IPS-18c (cell line): ENCODE data around the gene BBS9.

Experiments
- H3K4me3 ChIP-seq: 2 replicates; pipeline ENCODE4 v1.7.0; 2013; ENCODE audit warnings: low read depth, mild to moderate bottlenecking, low read length, moderate library complexity; ENCODE audit not compliant: insufficient read depth
- H3K9me3 ChIP-seq: one replicate; pipeline ENCODE4 v1.6.1; 2013; ENCODE audit warnings: mild to moderate bottlenecking, low read length, moderate library complexity; ENCODE audit not compliant: control insufficient read depth, insufficient read depth

BBS9 gene

DNA sequence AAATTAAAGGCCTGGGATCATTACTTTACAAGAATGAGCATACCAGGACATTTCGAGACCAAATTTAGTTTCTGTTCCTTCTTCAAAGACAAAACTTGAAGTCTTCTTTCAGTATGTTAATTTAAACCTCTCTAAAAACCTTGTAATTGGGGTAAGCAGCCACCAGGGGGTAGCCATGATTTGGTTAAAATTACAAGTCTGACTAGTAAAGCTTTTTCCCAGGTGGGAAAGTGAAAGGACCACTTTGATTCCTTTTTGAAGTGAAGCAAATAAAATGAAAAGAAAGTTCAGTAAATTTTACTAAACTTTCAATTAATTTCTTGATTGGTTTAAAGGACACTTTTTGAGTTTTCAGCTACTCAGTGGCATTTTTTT, 294.3 kb downstream of the BBS9 start:
- Histone ChIP-seq H3K4me3 (no peak overlapping the region), H3K9me3 (no peaks in the 10 kb centered on the region)

DNA sequence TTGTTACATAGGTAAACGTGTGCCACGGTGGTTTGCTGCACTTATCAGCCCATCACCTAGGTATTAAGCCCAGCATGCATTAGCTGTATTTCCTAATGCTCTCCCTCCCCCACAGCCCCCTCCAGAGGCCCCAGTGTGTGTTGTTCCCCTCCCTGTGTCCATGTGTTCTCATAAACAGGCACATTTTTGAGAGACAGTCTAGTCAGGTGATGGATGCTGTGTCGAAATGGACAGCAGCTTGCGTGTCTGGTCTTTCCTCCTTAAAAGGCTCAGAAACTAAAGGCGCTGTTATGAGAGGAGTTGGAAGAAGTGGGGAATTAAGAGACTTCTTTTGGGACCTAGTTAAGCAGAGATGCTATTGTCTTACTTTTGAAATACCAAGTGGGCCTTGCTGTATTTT, 296.0 kb downstream of the BBS9 start:
- Histone ChIP-seq H3K9me3 (no peaks in the 10 kb centered on the region), H3K4me3 (no peak overlapping the region)

DNA sequence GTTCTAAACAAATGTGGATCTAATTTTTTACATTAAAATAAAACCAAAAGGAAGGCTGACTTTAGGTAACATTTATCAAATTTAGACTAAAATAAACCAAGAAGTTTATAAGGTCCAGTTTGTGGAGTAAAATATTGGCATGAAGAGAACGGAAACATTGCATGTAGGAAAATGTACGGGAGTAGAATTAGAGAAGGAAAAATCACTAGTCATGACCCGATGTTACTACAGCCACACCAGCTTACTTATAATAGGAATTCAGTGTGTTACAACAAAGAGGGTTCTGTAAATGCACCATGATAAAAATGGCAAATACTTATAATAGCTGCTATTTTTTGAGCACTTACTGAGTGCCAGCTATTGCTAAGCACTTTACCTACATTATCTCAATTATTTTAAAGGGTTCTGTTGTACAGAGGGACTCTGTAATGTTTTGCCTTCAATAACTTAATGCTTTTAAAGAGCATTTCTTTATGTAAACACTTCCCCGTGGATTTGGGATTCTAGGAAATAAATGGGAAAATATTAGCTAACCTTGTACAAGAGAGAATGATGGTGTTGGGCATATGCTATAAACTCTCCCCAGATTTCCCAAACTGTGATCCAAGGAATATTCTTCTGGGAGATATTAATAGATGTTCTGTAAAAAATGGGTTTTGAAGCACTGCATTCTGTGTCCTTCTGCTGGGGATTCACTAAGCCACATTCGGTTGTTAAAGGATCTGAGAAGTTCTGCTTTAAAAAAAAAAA, 296.7 kb downstream of the BBS9 start:
- H3K9me3 ChIP-seq = no peaks in the 10 kb centered on the region
- no peak overlapping the region for H3K4me3 ChIP-seq

DNA sequence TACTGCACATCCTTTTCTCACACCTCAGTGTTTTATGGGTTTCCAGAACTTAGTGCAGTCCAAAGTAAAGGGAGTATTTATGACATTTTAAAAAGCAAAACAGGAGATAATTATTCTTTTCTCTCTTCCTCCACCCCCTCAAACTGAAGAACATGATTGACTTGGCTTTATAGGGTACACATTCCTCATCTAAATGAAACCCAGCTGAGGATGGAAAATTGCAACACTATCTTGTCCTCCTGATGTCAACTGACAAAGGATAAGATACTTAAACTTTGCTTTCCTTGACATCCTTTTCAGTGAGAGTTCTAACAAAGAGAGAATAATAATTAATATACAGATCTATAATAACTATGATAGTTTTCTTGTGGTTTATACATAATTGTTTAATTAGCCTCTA, 299.1 kb downstream of the BBS9 start:
- H3K9me3 ChIP-seq = no peaks in the 10 kb centered on the region
- no peak overlapping the region for H3K4me3 ChIP-seq

DNA sequence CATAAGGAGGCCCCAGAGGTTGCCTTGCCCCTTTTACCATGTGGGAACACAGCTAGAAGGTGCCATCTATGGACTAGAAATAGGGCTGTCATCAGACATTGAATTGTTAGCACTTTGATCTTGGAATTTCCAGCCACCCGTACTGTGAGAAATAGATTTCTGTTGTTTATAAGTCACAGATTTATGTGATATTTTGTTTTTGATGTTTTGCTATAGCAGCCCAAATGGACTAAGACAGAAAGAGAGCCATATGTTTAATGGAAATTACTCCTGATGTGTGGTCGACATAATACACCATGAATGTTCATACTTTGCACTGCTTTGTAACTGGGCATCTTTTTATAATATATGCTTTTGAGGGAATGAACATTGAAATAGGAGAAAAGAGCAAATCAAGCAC, 302.2 kb downstream of the BBS9 start:
- no peaks in the 10 kb centered on the region for H3K9me3 ChIP-seq
- H3K4me3 ChIP-seq = no peak overlapping the region

DNA sequence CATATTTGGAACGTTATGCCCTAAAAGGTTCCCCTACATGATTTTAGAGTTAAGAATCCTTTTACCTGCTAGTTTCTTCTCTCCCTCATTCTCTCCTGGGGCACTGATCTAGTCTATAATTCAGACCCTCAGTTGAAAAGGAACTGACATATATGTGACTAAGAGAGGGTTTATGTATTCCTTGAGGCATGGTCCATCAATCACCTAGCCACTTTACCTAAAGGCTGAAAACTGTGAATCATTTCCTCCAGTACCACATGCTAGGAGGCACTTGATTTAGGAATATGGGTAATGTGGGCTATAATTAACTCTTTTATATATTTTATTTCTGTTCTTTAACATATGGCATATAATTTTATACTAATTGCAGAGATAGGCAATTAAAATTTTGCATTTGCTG, 303.5 kb downstream of the BBS9 start:
- Histone ChIP-seq H3K9me3 (no peaks in the 10 kb centered on the region), H3K4me3 (no peak overlapping the region)

DNA sequence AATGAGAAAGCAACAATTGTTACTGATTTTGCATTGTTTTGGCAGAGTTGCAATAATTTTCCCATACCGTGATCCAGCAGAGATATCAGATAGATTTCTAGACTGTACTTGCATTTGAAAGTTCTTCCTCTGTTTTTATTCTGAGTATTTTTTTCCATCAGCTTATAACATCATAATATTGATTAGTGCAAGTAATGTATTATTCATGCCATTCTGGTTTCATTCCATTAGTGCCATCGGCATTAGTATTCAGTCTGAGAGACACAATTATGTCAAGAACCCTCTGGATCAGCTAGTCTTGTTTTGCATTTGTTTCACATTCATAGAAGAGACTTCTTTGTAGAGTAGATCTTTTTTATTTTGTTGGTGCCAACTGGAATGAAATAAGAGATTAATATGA, 304.0 kb downstream of the BBS9 start:
- no peaks in the 10 kb centered on the region for H3K9me3 ChIP-seq
- no peak overlapping the region for H3K4me3 ChIP-seq

DNA sequence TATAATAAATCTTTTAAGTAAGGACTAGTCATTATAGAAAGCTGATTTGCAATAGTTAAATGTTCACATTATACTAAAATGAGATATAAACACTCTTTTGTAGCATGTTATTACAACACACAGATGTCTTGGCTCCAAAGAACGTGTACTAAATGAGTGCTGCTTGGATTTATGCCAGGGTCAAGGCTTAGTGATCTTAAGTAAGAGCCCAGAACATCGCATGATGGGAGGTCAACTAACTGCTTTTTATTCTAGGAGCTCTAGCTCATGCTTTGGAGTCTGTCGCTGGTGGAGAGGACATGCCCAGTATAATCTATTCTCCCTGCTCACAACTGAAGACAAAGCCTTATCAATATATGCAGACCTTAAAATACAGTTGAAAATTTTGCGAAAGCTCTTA, 315.1 kb downstream of the BBS9 start:
- H3K4me3 ChIP-seq = no peak overlapping the region
- H3K9me3 ChIP-seq = no peaks in the 10 kb centered on the region

DNA sequence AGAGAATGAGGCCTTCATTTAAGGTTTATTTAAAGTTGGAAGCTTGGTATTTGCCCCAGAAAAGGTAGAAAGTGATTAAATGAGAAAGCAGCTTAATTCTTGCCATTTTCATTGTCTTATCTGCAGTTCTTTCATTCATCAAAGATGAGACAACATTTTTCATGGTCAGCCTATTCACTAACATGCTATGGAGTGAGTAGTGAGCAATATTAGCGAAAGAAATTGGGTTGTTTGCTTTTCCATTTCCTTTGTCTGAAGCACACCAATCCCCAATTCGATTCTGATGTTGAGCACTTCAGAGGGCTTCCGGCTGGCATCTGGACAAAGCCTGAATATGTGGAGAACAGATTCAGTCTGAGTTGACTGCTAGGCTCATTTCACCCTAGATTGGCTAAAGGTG, 317.2 kb downstream of the BBS9 start:
- Histone ChIP-seq H3K9me3 (no peaks in the 10 kb centered on the region), H3K4me3 (no peak overlapping the region)

DNA sequence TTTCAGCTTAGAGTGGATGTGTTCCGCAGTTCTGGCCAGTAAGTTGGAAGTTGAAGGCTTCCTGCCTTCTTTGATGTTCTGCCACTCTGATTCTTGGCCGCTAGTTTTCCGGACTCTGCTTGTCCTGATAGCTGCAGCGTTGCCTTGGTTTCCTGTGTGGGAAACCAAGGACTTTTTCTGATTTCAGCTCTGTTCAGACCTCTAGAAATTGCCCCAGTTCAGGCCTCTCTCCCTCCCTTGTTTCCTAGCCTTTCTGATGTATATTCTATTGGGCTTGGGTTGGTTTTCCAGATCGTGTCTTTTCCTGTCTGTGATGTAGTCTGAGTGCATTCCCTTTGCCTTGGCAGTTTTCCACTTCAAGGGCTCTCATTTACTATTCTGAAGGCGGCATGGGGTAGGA, 318.7 kb downstream of the BBS9 start:
- Histone ChIP-seq H3K4me3 (no peak overlapping the region), H3K9me3 (no peaks in the 10 kb centered on the region)

DNA sequence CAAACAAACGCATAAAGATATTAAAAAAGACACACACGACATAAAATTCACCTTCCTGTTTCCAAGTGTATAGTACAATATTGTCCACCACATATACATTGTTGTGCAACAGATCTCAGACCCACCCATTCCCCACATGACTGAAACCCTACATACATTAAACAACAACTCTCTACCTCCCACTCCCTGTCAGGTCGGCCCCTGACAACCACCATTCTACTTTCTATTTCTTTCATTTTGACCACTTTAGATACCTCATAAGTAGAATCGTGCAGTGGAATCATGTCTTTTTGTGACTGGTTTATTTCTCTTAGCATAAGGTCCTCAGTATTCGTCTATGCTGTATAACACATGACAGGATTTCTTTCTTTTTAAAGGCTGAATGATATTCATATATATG, 320.5 kb downstream of the BBS9 start:
- Histone ChIP-seq H3K9me3 (no peaks in the 10 kb centered on the region), H3K4me3 (no peak overlapping the region)

DNA sequence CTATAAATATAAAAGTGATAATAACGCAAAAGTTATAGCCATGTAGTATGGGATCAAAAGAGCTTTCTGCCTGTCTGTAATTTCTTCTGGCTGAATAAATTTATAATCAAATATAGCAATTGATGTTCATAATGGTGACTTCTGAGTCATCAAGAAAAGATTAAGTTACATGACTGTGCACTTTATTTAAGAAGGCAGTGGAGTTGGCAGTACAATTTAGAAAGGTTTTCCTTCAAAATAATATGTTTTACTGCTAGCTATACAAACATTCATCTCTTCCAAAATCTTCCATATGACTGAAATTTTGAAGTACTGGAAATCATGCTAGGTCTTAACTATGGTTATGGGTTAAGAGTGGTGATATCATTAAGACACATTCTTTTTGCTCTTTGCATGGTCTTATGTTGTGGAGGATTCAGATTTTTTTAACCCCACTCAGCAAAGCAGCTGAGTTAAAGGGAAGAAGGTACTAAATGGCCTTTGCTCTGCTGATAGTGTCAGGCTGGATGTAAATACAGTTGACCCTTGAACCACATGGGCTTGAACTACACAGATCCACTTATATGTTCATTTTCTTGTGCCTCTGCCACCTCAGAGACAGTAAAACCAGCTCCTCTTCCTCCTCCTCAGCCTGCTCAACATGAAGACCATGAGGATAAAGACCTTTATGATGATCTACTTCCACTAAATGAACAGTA, 323.6 kb downstream of the BBS9 start:
- no peak overlapping the region for H3K4me3 ChIP-seq
- no peaks in the 10 kb centered on the region for H3K9me3 ChIP-seq

DNA sequence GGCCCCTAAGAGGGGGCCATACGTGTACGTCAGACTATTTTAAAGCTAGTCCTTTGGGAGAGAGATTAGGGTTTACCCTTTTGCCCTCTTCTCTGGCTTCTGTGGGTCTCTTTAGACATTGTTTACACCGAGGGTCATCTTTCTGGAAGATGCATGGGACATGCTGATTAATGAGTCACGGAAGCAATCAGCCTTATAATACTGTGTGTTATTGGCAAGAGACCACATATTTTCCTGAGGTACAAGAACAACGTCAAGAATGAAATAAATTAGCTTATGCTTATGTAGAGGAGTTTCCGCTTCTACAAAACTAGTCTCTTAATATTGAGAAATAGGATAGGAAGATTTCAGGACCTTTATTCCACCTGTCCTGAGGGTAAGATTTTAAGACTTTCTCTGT, 327.7 kb downstream of the BBS9 start:
- no peaks in the 10 kb centered on the region for H3K9me3 ChIP-seq

DNA sequence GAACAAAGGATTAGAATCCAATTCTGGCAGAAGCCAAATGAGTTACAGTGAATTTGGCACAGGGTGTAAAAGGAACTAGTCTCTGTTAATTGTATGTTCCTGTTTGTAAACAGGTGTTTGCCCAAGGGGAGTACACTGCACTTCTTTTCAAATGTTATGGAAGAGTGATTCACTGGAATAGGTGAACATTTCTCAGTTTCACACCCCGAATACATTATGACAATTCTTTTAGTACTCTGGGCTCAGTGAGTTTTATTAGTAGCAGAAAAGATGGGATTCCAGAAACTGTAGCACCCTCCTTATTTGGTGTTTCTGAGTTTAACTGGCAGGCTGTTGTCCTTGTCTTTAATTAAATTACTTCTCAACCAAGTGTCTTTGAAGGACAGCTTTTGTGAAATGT, 329.2 kb downstream of the BBS9 start:
- H3K9me3 ChIP-seq = no peaks in the 10 kb centered on the region
- H3K4me3 ChIP-seq = no peak overlapping the region

More for the DNA sequence above, 327.7 kb downstream of the BBS9 start:
- H3K4me3 ChIP-seq = no peak overlapping the region

DNA sequence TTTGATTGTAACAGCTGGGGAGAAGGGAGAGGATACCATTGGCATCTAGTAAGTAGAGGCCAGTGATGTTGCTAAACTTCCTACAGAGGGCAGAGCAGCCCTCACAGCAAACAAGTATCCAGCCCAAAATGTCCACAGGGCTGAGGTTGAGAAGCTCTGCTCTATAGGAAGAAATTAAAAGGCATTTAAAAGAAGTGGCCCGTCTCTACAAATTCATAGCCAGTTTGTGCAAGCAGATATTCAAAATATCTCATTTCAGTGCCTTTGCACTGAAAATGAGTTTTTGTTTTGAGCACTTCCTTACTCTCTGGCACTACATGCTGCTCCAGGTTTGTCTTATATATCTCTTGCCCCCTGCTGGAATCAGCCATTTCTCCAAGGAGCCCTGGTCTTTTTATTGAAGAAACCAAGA, 330.0 kb downstream of the BBS9 start:
- Histone ChIP-seq H3K9me3 (no peaks in the 10 kb centered on the region), H3K4me3 (no peak overlapping the region)

DNA sequence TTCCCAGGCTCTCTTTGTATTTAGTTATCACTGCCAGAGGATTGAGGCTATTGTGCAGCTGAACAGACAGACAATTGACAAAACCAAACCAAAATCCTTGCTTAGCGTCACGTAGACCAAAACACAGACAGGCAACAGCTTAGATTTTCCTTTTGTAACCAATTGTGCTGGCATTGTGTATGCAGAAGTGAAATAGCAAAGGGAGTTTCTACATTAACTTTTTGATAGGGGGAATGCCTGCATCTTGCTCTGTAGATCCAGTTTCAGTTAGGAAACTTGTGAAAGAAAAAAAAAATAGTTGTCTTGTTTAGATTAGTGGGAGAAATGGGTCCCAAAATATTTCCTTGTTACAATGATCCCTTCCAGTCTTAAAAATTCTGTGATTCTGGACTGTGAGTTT, 333.8 kb downstream of the BBS9 start:
- no peak overlapping the region for H3K4me3 ChIP-seq
- no peaks in the 10 kb centered on the region for H3K9me3 ChIP-seq

DNA sequence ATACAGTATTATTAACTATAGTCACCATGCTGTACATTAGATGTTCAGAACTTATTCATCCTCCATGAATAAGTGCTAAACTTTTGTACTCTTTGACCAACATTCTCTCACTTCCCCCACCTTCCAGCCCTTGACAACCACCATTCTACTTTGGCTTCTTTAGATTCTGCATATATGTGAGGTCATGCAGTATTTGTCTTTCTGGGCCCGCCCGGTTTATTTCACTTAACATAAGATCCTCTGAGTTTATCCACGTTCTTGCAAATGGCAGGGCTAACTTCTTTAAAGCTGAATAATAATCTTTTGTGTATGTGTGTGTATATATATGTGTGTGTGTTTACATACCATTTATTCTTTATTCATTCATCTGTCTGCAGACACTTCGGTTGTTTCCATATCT, 336.8 kb downstream of the BBS9 start:
- H3K9me3 ChIP-seq = no peaks in the 10 kb centered on the region
- no peak overlapping the region for H3K4me3 ChIP-seq

DNA sequence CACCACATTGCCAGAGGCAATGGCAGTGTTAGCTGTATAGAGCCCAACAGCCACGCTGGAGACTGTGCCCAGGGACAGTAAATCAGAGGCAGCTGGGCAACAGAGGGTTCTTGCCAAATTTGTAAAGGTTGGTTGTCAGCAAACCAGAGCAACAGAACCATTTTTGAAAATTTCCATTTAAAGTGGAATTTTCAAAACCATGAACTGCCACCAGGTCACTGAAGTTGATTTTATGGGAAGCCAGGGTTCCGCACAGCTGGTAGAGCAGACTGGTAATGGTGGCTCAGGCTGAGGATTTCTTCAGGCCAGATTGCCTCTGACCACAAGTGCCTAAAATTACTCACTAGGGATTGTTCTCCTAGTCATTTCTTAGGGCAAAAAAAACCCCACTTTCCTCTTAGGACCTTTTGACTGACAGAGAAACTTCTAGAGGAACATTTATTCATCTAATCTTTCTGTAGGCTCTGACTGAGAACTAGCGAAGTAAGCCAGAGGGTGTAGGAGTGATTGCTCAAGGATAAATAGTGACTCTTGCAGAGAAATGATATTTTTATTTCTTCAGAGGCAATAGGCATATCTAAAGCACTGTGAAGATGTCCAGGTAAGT, 342.4 kb downstream of the BBS9 start:
- Histone ChIP-seq H3K9me3 (no peaks in the 10 kb centered on the region), H3K4me3 (no peak overlapping the region)
